ENCODE data around the gene CLMP. TPM values are rescaled to one million over a fixed set of nuclear protein-coding genes. Genes with fewer than 3 reads are reported as not detected.

CLMP gene
- total and polyA plus RNA-seq, 9 donors, result 11.9 to 70.5 (median 25.3) TPM

DNA sequence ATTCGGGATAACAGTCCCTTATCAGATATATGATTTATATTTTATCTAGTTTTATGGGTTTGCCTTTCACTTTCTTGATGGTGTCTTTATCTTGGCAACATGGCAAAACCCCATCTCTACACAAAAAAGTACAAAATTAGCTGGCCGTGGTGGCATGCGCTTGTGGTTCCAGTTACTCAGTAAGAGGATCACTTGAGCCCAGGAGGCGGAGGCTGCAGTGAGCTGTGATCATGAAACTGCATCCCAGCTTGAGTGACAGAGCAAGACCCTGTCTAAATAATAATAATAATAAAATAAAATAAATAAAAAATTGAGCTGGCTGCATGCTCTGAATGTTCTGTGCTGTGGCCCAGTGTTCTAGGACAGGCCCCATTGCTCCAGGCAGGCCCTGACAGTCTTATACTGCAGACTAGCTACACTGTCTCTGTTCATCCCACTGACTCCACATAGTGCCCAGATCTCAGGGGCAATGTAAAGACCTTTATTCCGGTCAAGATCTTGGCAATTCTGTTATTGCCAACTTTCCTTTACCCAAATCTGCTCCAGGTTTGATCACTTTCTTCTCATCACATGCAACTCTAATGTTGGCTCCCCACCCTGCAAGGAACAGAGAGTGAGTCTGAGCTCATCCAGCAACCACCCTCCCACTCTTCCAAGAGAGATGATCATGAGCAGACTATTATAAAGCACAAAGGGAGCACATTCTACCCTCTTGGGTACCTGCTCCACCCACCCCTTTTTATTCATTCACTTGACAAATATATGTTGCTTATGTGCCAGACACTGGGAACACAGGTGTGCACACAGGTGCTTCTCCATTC lies 141.9 kb downstream of the CLMP start:
- WGBS, 3 donors, result 80 to 91% (median 89%) methylated on average over 5 of the region's 5 CpGs
- no peak for DNase-seq
- Histone ChIP-seq H3K4me1 (ENCODE audit: insufficient read depth) (no peaks in the 10 kb centered on the region), H3K27ac (no peak overlapping the region), H3K36me3 (no peaks in the 10 kb centered on the region), H3K9me3 (no peaks in the 10 kb centered on the region), H3K27me3 (no peaks in the 10 kb centered on the region), H3K4me3 (no peak overlapping the region)
- no peak for TF ChIP-seq POLR2A (IDR thresholded peaks at IDR 0.05)
- TF ChIP-seq, protein P1, sequence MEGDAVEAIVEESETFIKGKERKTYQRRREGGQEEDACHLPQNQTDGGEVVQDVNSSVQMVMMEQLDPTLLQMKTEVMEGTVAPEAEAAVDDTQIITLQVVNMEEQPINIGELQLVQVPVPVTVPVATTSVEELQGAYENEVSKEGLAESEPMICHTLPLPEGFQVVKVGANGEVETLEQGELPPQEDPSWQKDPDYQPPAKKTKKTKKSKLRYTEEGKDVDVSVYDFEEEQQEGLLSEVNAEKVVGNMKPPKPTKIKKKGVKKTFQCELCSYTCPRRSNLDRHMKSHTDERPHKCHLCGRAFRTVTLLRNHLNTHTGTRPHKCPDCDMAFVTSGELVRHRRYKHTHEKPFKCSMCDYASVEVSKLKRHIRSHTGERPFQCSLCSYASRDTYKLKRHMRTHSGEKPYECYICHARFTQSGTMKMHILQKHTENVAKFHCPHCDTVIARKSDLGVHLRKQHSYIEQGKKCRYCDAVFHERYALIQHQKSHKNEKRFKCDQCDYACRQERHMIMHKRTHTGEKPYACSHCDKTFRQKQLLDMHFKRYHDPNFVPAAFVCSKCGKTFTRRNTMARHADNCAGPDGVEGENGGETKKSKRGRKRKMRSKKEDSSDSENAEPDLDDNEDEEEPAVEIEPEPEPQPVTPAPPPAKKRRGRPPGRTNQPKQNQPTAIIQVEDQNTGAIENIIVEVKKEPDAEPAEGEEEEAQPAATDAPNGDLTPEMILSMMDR (IDR thresholded peaks at IDR 0.05), result no peak
- TF ChIP-seq EP300 (IDR thresholded peaks at IDR 0.05), result no peak
- intact Hi-C loops (cut with DNase I), result loop anchor here in 1 of 4 donors (10.0 kb wide), 1 partner anchor 188 kb away; no protein-coding TSS in a partner anchor

DNA sequence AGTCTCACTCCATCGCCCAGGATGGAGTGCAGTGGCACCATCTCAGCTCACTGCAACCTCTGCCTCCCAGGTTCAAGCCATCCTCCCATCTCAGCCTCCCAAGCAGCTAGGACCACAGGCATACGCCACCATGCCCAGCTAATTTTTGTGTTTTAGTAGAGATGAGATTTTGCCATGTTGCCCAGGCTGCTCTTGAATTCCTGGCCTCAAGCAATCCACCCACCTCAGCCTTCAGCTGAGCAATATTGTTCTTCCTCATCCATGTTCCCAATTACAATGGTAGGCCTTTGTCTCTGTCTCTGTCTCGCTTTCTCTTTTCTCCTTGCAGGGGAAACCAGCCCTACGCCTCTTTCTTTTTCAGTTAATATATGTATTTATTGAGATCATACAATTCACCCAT lies 143.4 kb downstream of the CLMP start:
- no peaks in the 10 kb centered on the region for H3K36me3 ChIP-seq
- intact Hi-C loops (cut with DNase I), result loop anchor here in 1 of 4 donors (10.0 kb wide), 1 partner anchor 187 kb away; no protein-coding TSS in a partner anchor
- no peak overlapping the region for H3K4me3 ChIP-seq
- 93 to 95% (median 94%) methylated on average over 4 of the region's 4 CpGs for WGBS, 3 donors
- no peaks in the 10 kb centered on the region for H3K9me3 ChIP-seq
- TF ChIP-seq, protein P1 (IDR thresholded peaks at IDR 0.05), result no peak
- no peak for TF ChIP-seq POLR2A (IDR thresholded peaks at IDR 0.05)
- no peak for TF ChIP-seq EP300 (IDR thresholded peaks at IDR 0.05)
- no peak overlapping the region for H3K27ac ChIP-seq
- H3K27me3 ChIP-seq, result no peaks in the 10 kb centered on the region
- H3K4me1 ChIP-seq (ENCODE audit: insufficient read depth), result no peaks in the 10 kb centered on the region
- DNase-seq, result no peak

DNA sequence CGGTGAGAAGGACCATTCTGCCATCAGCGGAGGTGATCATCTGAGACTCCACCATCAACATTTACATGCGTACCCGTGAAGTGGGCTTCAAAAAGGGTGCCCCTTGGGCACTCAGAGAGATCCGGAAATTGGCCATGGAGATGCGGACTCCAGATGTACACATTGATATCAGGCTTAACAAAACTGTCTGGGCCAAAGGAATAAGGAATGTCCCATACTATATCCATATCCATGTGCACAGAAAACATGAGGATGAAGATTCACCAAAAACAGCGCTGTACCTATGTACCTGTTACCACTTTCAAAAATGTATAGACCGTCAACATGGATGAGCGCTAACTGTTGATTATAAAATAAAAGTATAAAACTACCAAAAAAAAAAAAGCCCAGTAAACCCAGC lies 143.9 kb downstream of the CLMP start:
- no peak for DNase-seq
- no peaks in the 10 kb centered on the region for H3K4me1 ChIP-seq (ENCODE audit: insufficient read depth)
- 94 to 95% (median 95%) methylated on average over 9 of the region's 9 CpGs for WGBS, 3 donors
- no peaks in the 10 kb centered on the region for H3K9me3 ChIP-seq
- intact Hi-C loops (cut with DNase I), result loop anchor here in 1 of 4 donors (10.0 kb wide), 1 partner anchor 186 kb away; no protein-coding TSS in a partner anchor
- no peak for TF ChIP-seq EP300 (IDR thresholded peaks at IDR 0.05)
- TF ChIP-seq POLR2A (IDR thresholded peaks at IDR 0.05), result no peak
- TF ChIP-seq, protein P1 (IDR thresholded peaks at IDR 0.05), result no peak
- no peaks in the 10 kb centered on the region for H3K36me3 ChIP-seq
- no peak overlapping the region for H3K4me3 ChIP-seq
- H3K27ac ChIP-seq, result no peak overlapping the region
- H3K27me3 ChIP-seq, result no peaks in the 10 kb centered on the region

DNA sequence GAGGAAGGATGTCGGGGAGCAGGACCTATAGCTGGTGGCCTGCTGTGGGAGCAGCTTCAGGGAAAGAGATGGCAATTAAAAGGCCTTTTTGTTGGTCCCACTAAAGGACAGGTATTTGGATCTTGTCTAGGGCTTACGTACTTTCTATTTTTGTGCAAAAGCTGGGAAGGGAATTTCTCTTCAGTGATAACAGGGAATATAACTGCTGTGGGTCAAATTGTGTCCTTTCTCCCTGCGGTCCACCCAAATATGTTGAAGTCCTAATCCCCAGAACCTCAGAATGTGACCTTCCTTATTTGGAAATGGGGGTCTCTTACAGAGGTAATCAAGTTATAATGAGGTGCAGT lies 147.1 kb downstream of the CLMP start:
- no peaks in the 10 kb centered on the region for H3K9me3 ChIP-seq
- intact Hi-C loops (cut with DNase I), result loop anchor here in 1 of 4 donors (10.0 kb wide), 1 partner anchor 173 kb away; no protein-coding TSS in a partner anchor
- no peaks in the 10 kb centered on the region for H3K36me3 ChIP-seq
- H3K27ac ChIP-seq, result no peak overlapping the region
- WGBS, 3 donors, result 90 to 95% (median 94%) methylated on average over 3 of the region's 3 CpGs
- DNase-seq, result no peak
- no peaks in the 10 kb centered on the region for H3K27me3 ChIP-seq
- no peaks in the 10 kb centered on the region for H3K4me1 ChIP-seq (ENCODE audit: insufficient read depth)
- TF ChIP-seq EP300 (IDR thresholded peaks at IDR 0.05), result no peak
- TF ChIP-seq, protein P1 (IDR thresholded peaks at IDR 0.05), result no peak
- no peak for TF ChIP-seq POLR2A (IDR thresholded peaks at IDR 0.05)
- no peak overlapping the region for H3K4me3 ChIP-seq

All from ovary (tissue), 9 donors.